ENCODE results near the gene S1PR3. TPM values are rescaled to one million over a fixed set of nuclear protein-coding genes. Genes with fewer than 3 reads are reported as not detected.

Gene S1PR3
- total RNA-seq, 4 donors from 2014 or later: 4.3 to 13.5 (median 5.6) TPM

- Histone ChIP-seq H3K4me1 (peaks cover 7% of the 10 kb centered on the region), H3K27ac (no peak overlapping the region), H3K4me3 (no peak overlapping the region), H3K27me3 (no peaks in the 10 kb centered on the region), H3K36me3 (no peaks in the 10 kb centered on the region), H3K9me3 (no peaks in the 10 kb centered on the region)
- 64% methylated on average over 1 of the region's 1 CpG for WGBS
- DNase-seq (ENCODE audit: low spot score in 2 of 2): no peak
- TF ChIP-seq EP300 (IDR thresholded peaks at IDR 0.05) (no peak), CTCF (IDR thresholded peaks at IDR 0.05) (no peak), POLR2AphosphoS5 (IDR thresholded peaks at IDR 0.05) (no peak), POLR2A (IDR thresholded peaks at IDR 0.05) (no peak)
Measured at GRCh38 chr9:89013660-89014059, 22.4 kb downstream of the S1PR3 start.

- no peak for TF ChIP-seq POLR2AphosphoS5 (IDR thresholded peaks at IDR 0.05)
- no peak for TF ChIP-seq CTCF (IDR thresholded peaks at IDR 0.05)
- TF ChIP-seq EP300 (IDR thresholded peaks at IDR 0.05): no peak
- no peak for TF ChIP-seq POLR2A (IDR thresholded peaks at IDR 0.05)
- H3K4me1 ChIP-seq: peaks cover 4% of the 10 kb centered on the region
- no peak for DNase-seq (ENCODE audit: low spot score in 2 of 2)
Measured at GRCh38 chr9:89014153-89014552, 22.9 kb downstream of the S1PR3 start.

DNA sequence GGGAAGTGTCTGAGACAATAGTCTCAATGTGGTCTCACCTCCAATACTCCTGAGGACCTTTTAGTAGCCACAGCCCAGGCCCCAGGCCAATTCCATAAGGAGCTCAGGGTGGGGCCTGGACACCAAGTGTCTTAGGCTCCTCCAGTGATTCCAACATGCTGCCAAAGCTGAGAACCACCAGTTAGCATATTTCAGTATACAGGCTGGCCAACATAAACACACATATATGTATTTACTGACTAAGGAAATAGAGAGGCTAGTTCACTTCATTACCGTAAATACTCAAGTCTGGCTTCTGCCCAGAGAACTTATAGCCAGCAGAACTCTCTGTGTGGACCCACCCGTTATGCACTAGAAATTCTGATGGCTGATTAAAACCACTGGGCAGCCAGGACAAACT lies 24.1 kb downstream of the S1PR3 start:
- TF ChIP-seq CTCF (IDR thresholded peaks at IDR 0.05) (no peak), POLR2AphosphoS5 (IDR thresholded peaks at IDR 0.05) (no peak), EP300 (IDR thresholded peaks at IDR 0.05) (no peak), POLR2A (IDR thresholded peaks at IDR 0.05) (no peak)
- Histone ChIP-seq H3K27ac (no peak overlapping the region), H3K4me1 (no peaks in the 10 kb centered on the region), H3K4me3 (no peak overlapping the region), H3K36me3 (no peaks in the 10 kb centered on the region), H3K27me3 (no peaks in the 10 kb centered on the region), H3K9me3 (no peaks in the 10 kb centered on the region)
- DNase-seq (ENCODE audit: low spot score in 2 of 2): no peak
- 79% methylated on average over 2 of the region's 2 CpGs for WGBS

More at GRCh38 chr9:89014153-89014552, 22.9 kb downstream of the S1PR3 start:
- 90% methylated on average over 7 of the region's 7 CpGs for WGBS
- no peaks in the 10 kb centered on the region for H3K27me3 ChIP-seq
- H3K9me3 ChIP-seq: no peaks in the 10 kb centered on the region
- H3K27ac ChIP-seq: no peak overlapping the region
- H3K36me3 ChIP-seq: no peaks in the 10 kb centered on the region
- H3K4me3 ChIP-seq: no peak overlapping the region

- Histone ChIP-seq H3K36me3 (no peaks in the 10 kb centered on the region), H3K4me3 (no peak overlapping the region), H3K9me3 (no peaks in the 10 kb centered on the region), H3K4me1 (peaks cover 36% of the 10 kb centered on the region), H3K27me3 (no peaks in the 10 kb centered on the region), H3K27ac (peak overlapping the region; percentile 87)
- WGBS: 90% methylated on average over 2 of the region's 4 CpGs
- no peak for DNase-seq (ENCODE audit: low spot score in 2 of 2)
- TF ChIP-seq POLR2A (IDR thresholded peaks at IDR 0.05) (no peak), EP300 (IDR thresholded peaks at IDR 0.05) (no peak), CTCF (IDR thresholded peaks at IDR 0.05) (no peak), POLR2AphosphoS5 (IDR thresholded peaks at IDR 0.05) (no peak)
Measured at GRCh38 chr9:89020754-89021153, 29.5 kb downstream of the S1PR3 start.

GRCh38 chr9:89021154-89021803 lies 30.0 kb downstream of the S1PR3 start:
- H3K4me3 ChIP-seq: no peak overlapping the region
- WGBS: 79% methylated on average over 8 of the region's 8 CpGs

More at GRCh38 chr9:89021154-89021803, 30.0 kb downstream of the S1PR3 start:
- Histone ChIP-seq H3K36me3 (no peaks in the 10 kb centered on the region), H3K9me3 (no peaks in the 10 kb centered on the region), H3K27me3 (no peaks in the 10 kb centered on the region), H3K4me1 (peaks cover 36% of the 10 kb centered on the region), H3K27ac (peak overlapping the region; percentile 87)
- TF ChIP-seq POLR2AphosphoS5 (IDR thresholded peaks at IDR 0.05): no peak
- TF ChIP-seq EP300 (IDR thresholded peaks at IDR 0.05): no peak
- TF ChIP-seq POLR2A (IDR thresholded peaks at IDR 0.05): no peak
- TF ChIP-seq CTCF (IDR thresholded peaks at IDR 0.05): no peak
- peak in 1 of 2 donors; percentile 75 for DNase-seq (ENCODE audit: low spot score in 2 of 2)
